HG03095 (cell line): ENCODE results near the gene ISG15.
"Not testable (repeated sequence)": the region's sequence is repeated elsewhere in the genome, so short reads cannot be mapped to it uniquely, and the experiment has no call there.

Source experiments
- ATAC-seq: cut with Tn5 transposase; IDR thresholded peaks from one replicate; pipeline ENCODE4 v1.9.1; 2021; ENCODE audit warnings: moderate library complexity; ENCODE audit not compliant: unreplicated experiment

The ISG15 gene

DNA sequence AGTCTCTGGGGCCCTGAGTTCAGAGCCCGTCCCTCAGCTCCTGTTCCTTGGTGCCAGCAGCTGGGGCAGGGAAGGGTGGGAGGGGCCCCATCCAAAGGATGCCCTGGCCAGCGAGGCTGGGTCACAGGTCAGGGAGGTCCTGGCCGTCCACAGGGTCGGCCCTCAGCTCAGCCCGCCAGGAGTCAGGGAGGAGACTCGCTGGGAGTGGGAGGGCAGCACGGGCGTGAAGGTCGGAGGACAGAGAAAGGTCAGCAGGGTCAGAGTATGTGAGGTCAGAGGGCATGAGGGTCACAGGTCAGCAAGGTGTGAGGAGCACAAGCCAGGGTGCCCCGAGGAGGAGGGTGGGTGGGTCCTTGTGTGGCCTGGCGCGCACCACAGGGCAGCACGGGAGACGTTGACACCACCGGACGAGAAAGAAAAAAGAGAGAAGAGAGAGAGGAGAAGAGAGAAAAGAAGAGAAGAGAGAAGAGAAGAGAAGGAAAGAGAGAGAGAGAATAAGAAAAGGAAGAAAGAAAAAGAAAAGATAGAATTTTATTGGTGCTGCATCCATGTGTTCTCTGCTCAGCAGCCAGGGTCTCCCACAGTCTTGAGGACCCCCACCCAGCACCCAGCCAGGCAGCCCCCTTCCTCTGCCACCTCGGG lies 38.5 kb upstream of the ISG15 start:
- no peak for ATAC-seq

DNA sequence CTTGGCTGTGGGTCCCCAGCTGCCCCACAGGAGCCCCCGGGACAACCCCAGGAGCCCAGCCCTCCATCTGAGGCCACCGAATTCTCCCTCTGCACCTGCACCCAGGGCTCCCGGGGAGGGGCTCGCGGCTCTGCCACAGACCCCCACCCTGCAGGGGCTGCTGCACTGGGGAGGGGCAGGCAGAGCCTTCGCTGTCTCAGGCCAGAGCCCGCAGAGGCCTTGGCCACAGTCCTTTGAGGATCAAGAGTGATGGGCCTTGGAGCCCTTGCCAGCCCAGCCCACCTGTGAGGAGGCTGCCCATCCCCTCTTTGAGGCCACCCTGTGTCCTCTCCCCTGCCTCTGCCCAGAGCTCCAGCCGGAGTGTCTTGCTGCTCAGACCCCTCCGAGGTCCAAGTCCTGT lies 37.9 kb upstream of the ISG15 start:
- ATAC-seq: no peak

DNA sequence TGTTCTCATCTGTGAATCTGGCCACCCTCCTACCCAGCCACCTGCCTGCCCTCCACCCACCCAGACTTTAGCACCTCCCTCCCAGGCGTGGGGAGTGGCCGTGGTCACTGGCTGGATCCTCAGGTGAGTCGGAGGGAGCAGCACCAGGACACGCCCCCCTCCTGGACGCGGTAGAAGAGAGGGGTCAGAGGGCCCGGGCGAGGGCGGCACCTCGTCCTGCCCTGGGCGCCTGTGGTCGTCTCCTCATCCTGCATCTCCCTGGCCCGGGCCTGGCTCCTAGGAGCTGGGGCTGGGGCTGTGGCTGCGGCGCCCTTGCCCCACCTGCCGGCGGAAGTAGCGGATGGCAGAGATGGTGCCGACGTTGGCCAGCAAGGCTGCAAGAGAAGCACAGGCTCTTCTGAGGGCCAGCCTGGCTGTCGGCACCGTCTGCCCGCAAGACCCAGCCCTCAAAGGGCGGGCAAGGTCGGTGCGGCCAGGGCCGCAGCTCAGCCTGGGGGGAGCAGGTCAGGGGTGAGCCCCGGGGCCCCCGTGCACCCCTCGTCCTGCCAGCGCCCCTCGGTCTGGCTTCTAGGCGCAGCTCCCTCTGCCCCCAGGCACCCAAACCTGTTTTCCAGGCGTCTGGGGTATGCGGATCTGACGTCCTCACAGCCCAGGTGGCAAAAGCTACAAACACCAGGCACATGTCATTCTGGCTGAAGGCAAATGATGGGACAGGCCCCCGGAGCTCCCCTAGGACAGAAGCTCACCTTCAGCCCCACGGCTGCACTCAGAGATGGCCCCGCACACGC lies 37.2 kb upstream of the ISG15 start:
- no peak for ATAC-seq

DNA sequence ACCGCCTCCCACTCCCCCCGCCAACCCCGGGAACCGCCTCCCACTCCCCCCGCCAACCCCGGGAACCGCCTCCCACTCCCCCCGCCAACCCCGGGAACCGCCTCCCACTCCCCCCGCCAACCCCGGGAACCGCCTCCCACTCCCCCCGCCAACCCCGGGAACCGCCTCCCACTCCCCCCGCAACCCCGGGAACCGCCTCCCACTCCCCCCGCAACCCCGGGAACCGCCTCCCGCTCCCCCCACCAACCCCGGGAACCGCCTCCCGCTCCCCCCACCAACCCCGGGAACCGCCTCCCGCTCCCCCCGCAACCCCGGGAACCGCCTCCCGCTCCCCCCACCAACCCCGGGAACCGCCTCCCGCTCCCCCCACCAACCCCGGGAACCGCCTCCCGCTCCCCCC lies 36.5 kb upstream of the ISG15 start:
- ATAC-seq: not testable (repeated sequence)

DNA sequence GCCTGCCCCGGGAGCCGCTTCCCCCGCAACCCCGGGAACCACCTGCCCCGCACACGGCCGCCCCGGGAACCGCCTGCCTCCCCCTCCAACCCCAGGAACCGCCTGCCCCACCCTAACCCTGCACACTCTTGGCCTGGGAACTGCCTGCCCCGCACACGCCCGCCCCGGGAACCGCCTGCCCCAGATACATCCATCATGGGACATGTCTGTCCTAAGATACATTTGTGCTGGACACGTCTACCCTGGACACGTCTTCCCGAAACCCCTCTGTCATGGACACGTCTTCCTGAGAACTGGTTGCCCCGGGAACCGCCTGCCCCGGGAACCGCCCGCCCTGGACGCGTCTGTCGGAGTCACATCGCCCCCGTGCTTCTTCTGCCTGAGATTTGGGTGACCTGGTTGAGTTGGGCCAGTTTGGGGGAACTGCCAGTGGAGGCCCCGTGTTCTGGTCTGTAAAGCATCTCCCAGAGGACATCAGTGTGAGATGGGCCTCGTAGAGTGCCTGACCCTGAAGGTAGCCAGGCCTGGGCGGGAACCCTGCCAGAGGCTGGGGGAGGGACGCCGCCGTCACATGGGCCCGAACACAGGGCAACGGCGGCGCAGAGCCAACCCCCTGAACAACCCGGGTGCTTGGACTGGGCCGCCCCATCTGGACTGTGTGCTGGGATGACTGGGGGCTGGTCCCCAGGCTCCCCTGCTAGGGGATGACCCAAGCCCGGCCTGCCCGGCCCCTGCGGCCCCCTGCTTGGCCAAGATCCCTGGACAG lies 35.0 kb upstream of the ISG15 start:
- no peak for ATAC-seq

DNA sequence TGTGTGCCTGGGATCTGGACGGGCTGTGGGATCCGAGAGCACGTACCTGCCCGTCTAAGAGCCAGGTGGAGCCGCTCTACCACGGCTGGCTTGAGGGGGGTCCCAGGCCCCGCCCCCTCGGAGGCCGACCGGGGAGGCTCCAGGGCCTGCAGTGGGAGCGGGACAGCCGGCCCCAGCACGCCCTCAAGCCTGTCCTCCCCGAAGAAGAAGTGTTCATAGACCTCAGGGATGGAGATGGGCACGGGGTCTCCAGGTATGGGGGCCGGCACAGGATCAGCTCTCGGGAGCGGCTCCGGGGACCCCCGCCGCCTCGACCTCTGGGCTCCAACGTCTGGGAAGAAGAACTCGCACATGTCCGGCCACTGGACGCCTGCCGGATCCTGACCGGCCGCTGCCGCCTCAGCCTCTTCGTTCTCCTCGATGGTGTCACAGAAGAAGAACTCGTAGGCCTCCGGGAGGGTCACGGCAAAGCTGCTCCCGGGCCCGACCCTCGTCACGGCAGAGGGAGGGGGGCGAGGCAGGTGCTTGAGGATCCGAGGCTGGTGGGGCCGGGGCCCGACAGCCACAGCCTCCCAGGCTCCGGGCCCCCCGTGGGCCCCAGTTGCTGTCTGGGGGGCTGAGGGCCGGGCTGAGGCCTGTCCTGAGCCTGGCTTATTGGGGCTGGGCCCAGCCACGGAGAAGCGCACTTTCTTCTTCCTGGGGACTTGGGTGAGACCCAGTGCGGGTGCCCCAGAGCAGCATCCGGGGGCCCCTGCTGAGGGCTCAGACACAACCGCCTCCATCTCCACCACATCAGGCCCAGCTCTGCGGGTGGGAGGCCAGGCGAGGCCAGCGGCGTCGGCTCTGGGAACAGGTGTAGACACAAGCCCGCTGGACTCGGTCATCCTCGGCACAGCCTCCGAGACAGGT lies 34.2 kb upstream of the ISG15 start:
- ATAC-seq: no peak

DNA sequence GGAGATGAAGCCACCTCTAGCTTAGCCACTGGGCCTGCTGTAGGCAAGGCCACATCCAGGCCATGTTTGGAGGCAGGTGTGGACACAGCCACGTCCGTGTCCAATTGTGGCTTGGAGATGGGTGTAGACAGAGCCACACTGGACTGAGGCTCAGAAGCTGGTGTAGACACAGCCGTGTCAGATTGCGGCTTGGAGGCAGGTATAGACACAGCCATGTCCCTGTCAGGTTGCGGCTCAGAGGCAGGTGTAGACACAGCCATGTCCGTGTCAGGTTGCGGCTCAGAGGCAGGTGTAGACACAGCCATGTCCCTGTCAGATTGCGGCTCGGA lies 33.6 kb upstream of the ISG15 start:
- no peak for ATAC-seq

DNA sequence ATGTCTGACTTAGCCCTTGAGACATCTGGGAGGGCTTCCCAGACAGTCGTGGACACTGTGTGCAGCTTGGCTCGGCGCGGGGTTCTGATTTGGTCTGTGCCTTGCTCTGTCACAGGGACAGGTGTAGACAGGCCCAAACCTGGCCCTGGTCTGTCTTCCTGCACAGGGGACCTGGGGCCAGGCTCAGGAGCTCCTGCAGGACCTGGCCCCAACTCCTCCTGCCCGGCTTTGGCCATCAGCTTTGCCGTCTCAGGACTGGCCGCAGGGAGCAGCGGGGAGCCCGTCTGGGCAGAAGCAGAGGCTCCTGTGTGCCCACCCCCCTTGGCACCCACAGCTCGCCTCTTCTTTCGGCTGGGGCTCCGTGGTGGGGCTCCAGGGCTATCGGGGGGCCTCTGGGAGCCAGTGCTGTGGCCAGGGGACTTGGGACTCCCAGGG lies 33.1 kb upstream of the ISG15 start:
- no peak for ATAC-seq

DNA sequence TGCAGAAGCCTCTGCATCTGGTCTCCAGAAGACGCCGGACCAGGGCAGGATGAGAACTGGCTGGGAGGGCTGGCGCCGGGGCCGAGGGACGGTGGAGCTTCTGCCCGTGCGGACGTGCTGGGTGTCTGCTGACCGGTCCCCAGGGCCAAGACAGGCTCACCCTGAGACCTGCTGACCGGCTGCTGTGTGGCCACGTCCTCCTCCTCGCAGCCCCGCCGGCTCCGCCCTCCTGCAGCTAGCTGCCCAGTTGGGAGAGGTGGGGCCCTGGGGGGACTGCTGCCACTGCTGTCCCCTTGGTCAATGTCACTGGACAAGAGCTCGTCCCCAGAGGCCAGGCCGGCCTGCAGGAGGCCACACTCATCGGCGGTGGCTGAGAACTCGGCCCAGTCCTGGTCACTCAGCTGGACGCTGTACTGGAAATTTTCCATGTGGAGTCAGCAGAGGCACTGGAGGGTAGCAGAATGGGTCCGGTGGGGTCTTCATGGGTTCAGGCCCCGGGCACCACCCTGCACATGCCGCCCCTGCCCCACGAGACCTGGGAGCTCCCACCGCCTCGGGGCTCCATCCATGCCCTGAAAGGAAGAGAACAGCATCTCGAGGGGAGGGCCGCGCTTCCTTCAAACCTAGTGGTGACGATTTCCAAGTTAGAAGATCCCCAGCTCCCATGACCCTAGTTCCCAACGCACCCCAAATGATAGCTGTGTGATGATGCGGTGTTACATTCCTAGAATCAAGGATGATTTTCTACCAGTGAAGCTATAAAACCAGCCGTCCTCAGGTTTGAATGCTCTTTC lies 32.5 kb upstream of the ISG15 start:
- ATAC-seq: no peak

DNA sequence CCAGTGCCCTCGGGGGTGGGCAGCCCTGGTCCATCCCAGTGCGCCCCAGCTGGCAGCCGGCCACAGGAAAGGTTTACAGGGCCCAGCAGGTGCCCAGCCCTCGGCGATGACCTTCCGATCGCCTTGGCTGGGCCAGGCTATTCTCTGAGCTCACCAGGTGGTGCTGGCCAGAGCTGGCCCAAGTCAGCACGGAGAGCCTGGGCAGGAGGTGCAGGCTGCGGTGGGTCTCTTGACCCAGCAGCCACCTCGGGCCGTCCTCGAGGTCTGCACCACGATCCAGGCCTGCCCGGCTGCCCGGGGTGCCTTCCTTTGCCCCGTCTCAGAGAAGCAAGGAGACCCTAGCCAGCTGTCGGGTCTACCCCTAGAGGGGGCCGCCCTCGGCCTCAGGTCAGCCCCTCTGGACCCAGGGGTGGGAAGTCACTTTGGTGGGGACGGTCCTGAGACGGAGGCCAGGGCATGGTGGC lies 31.8 kb upstream of the ISG15 start:
- ATAC-seq: no peak

DNA sequence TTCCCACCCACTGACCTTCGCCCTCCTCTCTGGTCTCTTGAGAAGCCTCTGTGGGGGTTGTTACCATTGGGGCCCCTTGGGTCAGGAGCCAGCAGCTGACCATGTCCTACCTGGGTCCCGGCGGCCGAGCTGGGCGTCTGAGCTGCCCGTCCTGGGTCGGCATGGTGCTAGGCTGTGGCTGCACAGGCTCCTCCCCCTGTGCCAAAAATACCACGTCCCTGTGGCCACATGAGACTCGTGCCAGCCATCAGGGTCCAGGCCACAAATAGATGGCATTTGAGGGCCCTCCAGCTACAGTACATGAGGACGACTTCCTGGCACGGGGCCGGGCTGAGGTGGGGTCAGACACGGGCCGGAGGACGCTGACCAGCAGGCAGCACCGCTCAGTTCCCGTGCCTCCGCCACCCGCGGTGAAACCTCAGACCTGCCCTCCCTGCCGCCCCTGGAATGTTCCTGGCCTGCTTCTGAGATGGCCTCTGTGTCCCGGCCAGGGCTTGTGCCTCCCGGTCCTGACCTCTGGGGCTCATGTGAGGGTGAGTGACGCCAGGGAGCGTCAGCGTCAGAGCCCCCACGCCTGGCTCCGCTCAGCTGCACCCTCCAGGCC lies 31.2 kb upstream of the ISG15 start, which contains the start of gene PERM1:
Gene PERM1 (minus strand): TSS at position 139 of the 604 bp plus-strand sequence. CDS start 1,064 bp downstream, outside the sequence.
- ATAC-seq: no peak

DNA sequence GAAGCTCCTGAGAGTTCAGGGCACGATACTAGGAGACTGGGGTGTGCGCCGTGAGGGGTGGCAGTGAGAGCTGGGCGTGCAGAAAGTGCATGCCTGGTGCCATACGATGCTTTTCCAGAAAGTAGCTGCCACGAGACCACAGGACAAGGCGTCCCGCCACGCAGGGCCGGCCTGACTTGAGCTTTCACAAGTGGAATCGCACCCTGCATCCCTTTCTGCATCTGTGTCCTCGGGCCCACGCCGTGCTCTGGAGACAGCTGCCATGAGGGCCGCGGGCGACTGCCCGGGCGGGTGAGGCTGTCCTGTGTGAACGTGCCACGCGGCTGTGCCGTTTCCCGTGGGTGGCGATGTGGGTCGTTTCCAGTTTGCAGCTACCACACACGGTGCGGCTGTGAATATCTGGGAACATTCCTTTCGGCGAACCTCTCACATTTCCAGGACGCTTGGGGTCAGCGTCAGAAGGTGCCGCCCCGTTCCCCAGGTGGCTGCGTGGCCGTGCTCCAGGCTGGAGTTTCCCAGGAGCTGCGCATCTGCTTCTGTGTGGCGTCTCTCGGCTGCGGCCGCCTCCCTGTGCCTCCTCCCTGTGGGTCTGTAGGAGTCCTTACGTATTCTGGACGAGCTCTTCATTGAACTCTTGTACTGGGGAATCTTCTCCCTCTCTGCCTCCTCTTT lies 30.4 kb upstream of the ISG15 start:
- ATAC-seq: no peak

DNA sequence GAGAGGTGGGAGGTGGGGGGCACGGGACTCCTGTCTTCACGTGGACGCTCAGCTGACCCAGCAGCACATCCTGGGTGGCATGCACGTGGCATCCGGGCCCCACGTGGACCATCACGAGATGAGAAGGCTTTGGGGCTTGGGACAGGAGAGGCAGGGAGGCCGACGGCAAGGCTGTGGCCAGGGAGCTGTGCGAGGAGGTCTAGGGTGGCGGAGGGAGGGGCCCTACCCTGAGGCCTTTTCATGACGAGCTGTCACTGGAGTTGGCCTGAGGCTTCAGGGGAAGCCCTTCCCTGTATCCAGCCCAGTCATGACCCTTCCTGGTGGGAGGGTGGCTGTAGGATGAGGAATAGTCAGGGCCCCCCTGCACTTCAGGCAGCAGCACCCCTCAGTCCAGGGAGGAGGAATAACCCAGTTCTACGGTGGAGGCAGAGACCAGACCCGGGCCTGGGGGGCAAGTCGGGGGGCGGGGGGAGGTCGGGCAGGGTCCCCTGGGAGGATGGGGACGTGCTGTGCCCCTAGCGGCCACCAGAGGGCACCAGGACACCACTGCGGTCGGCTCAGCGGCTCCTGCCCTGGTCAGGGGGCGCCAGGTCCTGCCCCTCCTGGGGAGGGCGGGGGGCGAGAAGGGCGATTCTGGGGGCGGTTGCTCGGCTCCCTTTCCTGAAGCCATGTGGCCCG lies 29.4 kb upstream of the ISG15 start:
- no peak for ATAC-seq

DNA sequence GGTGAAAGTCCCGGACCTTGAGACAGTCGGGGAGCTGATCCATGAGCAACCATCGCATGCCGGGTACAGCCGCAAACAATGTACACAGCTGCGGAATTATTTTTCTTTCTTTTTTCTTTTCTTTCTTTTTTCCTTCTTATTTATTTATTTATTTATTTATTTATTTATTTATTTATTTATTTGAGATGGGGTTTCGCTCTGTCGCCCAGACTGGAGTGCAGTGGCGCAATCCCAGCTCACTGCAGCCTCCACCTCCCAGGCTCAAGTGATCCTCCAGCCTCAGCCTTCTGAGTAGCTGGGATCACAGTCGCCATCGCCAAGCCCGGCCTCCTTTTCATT lies 28.9 kb upstream of the ISG15 start:
- no peak for ATAC-seq

DNA sequence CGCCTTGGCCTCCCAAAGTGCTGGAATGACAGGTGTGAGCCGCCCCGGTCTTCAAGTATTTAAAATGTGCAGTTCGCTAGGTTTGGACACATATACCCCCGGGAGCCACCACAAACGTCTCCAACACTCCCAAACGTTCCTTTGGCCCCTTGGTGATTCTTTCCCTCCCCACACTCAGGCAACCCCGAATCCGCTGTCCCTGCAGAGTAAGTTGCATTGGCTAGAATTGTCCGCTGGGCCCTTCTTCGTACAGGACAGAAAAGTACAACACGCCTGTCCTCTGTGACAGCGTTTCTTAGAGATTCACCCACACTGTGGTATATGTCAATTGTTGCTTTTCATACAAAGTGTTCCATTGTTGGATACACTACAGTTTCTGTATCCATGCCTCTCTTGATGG lies 28.2 kb upstream of the ISG15 start:
- ATAC-seq: no peak

DNA sequence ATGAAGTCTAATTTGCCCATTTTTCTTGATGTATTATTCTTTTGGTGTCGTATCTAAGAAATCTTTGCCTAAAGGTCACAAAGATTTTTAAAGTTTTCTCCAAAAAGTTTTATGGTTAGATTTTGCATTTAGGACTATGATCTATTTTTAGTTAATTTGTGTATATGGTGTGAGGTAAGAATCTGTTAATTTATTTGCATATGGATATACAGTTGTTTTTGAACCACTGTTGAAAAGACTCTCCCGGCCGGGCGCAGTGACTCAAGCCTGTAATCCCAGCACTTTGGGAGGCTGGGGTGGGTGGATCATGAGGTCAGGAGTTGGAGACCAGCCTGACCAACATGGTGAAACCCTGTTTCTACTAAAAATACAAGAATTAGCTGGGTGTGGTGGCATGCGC lies 25.2 kb upstream of the ISG15 start:
- not testable (repeated sequence) for ATAC-seq

DNA sequence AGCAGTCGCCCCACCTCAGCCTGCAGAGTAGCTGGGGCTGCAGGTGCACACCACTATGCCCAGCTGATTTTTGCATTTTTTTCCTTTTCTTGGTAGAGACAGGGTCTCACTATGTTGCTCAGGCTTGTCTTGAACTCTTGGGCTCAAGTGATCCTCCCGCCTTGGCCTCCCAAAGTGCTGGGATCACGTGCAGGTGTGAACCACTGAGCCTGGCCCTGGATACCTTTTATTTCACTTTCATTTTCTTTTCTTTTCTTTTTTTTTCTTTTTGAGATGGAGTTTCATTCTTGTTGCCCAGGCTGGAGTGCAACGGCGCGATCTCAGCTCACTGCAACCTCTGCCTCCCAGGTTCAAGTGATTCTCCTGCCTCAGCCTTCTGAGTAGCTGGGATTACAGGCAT lies 22.0 kb upstream of the ISG15 start:
- ATAC-seq: not testable (repeated sequence)

DNA sequence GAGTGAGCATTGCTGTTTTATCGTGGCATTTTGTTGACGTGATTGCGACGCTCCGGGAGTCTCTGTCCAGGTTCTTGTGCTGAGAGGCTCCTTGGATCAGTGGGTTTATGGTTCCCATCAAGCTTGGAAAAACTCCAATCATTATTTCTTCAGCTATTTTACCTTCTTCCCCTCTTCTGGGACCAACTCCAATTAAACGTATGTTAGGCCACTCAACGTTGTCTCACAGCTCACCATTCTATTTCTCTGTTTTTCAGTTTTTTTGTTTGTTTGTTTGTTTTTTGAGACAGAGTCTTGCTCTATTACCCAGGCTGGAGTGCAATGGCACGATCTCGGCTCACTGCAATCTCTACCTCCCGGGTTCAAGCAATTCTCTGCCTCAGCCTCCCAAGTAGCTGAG lies 21.4 kb upstream of the ISG15 start:
- no peak for ATAC-seq

DNA sequence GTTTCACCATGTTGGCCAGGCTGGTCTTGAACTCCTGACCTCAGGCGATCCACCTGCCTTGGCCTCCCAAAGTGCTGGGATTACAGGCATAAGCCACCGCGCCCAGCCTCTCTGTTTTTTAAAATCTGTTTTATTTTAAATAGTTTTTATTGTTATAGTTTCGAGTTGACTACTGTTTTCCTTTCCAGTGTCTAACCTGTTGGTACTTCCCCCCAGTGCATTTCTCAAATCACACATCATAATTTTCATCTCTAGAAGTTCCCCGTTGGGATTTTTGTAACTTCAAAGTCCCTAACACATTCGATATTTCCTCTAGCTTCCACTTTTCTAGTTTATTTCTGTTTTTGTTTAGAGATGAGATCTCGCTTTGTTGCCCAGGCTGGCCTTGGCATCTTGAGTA lies 20.9 kb upstream of the ISG15 start:
- ATAC-seq: no peak
